ENCODE results near the gene MAPK7.

- TF ChIP-seq CTCF (IDR thresholded peaks at IDR 0.05) (no peak), POLR2A (IDR thresholded peaks at IDR 0.05) (no peak)
Observed at GRCh38 chr17:19390951-19391350, 12.7 kb downstream of the MAPK7 start.

Measured in Peyer's patch (tissue), 4 donors.